GM12873 (cell line): ENCODE data around the gene RIMKLB.

Experiments used
- CTCF ChIP-seq: IDR thresholded peaks from 2 replicates; pipeline ENCODE4 v1.5.1; 2012; ENCODE audit warnings: low read depth, mild to moderate bottlenecking, moderate library complexity, low read length, control low read depth; ENCODE audit not compliant: insufficient read depth; ENCODE audit errors: missing control alignments

RIMKLB gene

DNA sequence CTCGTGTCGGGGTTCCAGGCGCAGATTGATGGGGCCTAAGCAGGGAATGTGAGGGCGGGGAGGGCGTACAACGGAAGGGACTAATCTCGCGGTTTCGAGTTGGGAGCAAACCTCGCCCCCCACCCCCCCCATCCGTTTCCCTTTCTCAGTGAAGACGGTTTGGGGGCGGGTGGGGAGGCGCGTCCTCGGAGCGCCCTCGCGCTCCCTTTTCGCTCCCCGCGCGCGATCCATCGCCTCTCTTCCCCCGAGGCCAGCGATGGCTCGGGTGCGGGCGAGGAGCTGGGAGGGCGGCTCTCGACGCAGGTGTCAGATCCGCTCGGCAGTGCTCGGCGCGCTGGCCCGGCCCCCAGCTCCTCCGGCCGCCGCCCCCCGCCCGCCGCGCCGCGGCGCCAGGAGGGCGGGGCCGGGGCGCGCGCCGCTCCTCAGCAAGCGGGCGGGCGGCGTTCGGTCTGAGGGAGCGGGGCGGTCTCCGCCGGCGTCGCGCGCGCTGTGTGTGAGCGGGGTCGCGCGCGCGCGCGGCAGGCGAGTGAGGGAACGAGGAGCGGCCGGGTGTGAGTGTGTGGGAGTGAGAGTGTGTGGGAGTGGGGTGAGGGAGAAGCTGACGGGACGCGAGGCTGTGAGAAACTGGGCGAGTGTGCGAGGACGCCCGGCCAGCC is at the start of gene RIMKLB:
Gene RIMKLB, plus strand, starts transcription at position 516 of the 656 bp plus-strand sequence. CDS start 15,876 bp downstream, outside the sequence.
- TF ChIP-seq CTCF, result no peak

GRCh38 chr12:8648576-8649205 is 49.1 kb upstream of the RIMKLB start:
- no peak for TF ChIP-seq CTCF

GRCh38 chr12:8655421-8655820 is 42.4 kb upstream of the RIMKLB start:
- no peak for TF ChIP-seq CTCF

DNA sequence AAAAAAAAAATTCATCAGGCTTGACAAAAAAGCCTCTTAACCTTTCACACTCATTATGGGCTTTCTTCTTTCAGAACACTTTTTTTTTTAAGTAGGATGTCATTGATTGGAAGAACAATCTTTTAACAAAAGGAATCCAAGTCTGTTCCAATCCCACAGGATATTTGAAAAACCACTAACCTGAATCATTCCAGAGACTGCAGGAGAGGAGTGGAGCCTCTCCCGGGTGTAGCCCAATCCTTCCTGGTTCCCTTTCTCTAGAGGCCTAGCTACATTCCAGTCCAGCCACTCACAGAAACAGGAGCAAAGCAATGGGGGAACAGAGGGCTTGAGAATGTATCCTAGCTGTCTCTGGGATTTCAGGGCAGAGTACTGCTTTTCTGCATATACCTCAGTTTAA is 39.4 kb upstream of the RIMKLB start:
- no peak for TF ChIP-seq CTCF

- no peak for TF ChIP-seq CTCF
These were observed 36.8 kb upstream of the RIMKLB start for GRCh38 chr12:8661016-8661415.

GRCh38 chr12:8661751-8662150 is 36.0 kb upstream of the RIMKLB start:
- no peak for TF ChIP-seq CTCF

DNA sequence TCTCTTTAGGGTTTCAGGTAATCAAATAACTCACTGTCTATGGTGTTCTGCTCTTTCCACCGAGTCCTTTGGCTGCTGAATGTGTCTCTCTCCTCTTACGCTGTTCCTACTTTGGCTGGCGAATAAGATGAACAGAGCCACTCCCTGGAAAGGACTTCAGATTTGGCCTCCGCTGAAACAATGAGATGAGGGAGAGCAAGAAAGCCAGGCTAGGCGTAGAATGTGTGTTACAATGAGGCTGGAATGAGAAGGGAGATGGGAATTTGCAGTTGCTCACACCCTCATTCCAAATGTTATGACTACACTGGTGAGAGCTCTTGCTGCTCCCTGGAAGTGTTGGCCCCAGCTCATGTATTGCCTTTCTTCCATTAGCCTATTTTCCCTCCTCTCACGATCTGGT is 35.2 kb upstream of the RIMKLB start, which contains the start of gene MFAP5:
Gene MFAP5, minus strand, starts transcription at position 234 of the 400 bp plus-strand sequence. CDS start 722 bp downstream, outside the sequence.
- TF ChIP-seq CTCF, result no peak
